C4-2B (cell line): Measurements from ENCODE around the gene RPL27A.

ENCODE experiments used
- CTCF ChIP-seq: fragments of 450-650 bp; conservative IDR thresholded peaks from 2 replicates; pipeline ENCODE4 v1.5.1; 2017; ENCODE audit warnings: mild to moderate bottlenecking
- ZFX ChIP-seq: fragments of 450-650 bp; IDR thresholded peaks from 2 replicates; pipeline ENCODE4 v1.6.1; 2017

GRCh38 chr11:8665222-8665621, 17.4 kb upstream of the RPL27A start:
- TF ChIP-seq CTCF (no peak), ZFX (no peak)
